RPMI7951 (cell line): ENCODE results near the gene ASIC4. TPM values are rescaled to one million over a fixed set of nuclear protein-coding genes. Genes with fewer than 3 reads are reported as not detected.

ENCODE experiments used
- DNase-seq: peaks from one replicate; pipeline ENCODE4 v3.0.0-alpha.2; 2012; ENCODE audit warnings: low read depth
- total RNA-seq: library from RNA; depleted of rRNA; stranded (reverse); fragments of >200 nt; shearing (Covaris generic); gene quantifications from 2 replicates; pipeline ENCODE4 v1.2.3, GENCODE V29; 2014

Gene ASIC4
- total RNA-seq, 1 experiment from 2014 or later, result not detected

DNA sequence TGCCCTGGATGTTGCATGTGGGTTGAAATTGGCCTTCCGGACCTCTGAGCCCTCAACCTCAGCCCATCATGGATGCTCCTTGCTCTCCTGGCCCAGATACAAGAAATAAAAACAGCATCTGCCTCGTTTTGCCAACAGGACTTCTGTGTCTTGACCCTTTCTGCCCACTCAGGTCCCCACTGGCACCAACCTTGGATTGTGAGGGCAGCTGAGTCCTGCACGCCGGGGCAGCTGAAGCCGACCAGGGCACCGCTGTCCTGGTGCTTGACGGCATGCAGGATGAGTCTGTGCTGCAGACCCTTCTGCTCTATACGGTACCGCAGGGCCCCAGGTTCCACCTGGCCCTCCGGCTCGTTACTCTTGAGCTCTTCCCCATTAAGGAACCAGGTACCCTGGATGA, 52.4 kb downstream of the ASIC4 start:
- DNase-seq, result no peak

GRCh38 chr2:219567131-219567530, 52.8 kb downstream of the ASIC4 start:
- no peak for DNase-seq

DNA sequence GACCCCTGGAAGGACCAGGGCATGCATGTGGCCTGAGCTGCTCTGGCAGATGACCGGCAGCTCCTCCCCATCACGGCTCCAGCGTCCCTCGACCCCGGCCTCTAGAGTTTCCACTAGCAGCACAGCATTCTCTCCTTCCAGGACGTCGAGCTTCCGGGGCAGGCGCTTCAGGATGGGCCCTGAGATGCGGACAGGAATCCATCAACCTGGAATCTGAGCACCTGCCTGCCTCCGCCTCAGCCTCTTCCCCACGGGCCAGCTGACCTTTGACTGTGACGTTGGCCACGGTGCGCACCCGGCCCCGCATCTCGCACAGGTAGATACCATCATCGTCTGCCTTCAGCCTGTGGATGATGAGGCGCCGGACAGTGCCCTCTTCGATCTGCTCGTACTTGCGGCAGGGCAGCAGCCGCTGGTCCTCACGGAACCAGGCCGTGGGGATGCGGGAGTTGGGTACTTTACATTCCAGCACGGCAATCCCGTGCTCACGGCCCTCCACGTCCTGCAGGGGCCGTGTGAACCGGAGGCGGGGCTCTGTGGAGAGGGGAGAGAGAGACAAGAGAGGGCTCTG, 53.6 kb downstream of the ASIC4 start:
- DNase-seq, result no peak

DNA sequence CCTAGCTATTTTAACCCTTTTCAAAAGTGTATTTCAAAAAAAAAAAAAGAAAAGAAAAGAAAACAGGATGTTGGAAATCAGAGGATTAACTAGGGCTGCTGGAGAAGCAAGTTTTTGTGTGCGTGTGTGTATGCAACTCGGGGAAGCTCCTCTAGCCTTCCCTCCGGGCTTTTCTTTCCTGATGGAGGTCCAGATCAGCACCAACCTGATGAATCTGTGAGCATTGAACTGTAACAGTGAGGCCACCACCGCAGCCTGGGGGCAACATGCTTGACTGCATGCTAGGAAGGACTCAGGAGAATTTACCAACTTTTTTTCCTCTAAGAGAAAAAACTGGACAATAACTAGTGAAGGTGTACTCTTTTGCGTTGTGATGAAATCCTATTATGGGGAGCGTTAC, 54.8 kb downstream of the ASIC4 start:
- DNase-seq, result peak; percentile 60

DNA sequence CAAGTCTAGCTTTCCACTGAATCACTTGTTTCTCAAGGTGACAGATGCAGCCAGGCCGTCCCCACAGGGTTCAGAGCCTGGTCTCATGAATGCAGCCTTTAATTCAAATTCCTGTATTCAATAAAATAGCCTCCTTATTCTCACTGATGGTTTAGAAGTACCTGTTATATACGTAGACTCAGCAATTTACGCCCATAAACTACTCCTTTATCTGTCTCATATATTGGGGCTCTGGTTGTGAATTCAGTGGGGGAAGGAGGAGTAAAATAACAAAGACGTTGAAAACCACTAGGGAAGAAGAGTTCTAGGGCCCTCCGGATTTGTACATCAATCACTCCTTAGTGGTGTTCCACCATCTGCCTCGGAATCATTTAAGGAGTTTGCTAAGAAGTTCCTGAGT, 55.4 kb downstream of the ASIC4 start:
- DNase-seq, result no peak

- peak; percentile 47 for DNase-seq
Observed at GRCh38 chr2:219570194-219570923, 56.1 kb downstream of the ASIC4 start.

DNA sequence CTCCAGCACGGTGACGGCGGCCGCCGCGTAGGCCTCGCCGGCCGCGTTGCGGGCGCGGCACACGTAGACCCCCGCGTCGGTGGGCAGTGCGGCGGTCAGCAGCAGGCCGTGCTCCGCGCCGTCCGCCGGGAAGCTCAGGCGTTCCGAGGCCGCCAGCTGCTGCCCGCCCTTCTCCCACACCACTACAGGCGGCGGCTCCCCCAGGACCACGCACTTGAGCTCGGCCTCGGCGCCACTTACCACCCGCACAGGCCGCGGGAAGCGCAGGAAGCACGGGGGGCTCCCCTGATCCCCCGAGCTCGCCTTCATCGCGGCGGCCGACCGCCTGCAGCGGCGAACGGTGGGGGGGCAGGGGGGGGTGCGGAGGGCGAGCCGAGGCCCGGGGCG, 56.6 kb downstream of the ASIC4 start:
- DNase-seq, result peak; percentile 28

- peak; percentile 86 for DNase-seq
Observed at GRCh38 chr2:219571311-219572236, 57.3 kb downstream of the ASIC4 start, which contains the start of gene OBSL1. TSS of gene OBSL1 (minus strand) at chr2:219571539. CDS start at chr2:219571232, 307 bp downstream.

GRCh38 chr2:219572237-219573001, 58.1 kb downstream of the ASIC4 start, which contains the start of gene INHA:
TSS of gene INHA (plus strand) at chr2:219572310. CDS start at chr2:219572375, 65 bp downstream.
- DNase-seq, result no peak

- DNase-seq, result no peak
Observed at GRCh38 chr2:219573166-219573565, 58.9 kb downstream of the ASIC4 start.

DNA sequence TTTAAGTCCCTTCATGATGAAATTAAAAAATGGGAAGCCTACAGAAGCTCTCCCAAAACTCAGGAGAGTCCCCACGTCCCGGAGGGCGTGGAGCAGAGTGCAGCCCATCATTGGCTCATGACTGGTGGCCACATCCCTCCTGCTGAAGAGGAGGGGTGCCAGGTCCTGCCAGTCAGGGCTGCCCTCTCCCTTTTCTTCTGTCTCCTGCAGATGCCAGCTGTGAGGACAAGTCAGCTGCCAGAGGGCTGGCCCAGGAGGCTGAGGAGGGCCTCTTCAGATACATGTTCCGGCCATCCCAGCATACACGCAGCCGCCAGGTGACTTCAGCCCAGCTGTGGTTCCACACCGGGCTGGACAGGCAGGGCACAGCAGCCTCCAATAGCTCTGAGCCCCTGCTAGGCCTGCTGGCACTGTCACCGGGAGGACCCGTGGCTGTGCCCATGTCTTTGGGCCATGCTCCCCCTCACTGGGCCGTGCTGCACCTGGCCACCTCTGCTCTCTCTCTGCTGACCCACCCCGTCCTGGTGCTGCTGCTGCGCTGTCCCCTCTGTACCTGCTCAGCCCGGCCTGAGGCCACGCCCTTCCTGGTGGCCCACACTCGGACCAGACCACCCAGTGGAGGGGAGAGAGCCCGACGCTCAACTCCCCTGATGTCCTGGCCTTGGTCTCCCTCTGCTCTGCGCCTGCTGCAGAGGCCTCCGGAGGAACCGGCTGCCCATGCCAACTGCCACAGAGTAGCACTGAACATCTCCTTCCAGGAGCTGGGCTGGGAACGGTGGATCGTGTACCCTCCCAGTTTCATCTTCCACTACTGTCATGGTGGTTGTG, 60.4 kb downstream of the ASIC4 start:
- DNase-seq, result no peak

GRCh38 chr2:219575566-219576504, 61.6 kb downstream of the ASIC4 start:
- DNase-seq, result no peak

DNA sequence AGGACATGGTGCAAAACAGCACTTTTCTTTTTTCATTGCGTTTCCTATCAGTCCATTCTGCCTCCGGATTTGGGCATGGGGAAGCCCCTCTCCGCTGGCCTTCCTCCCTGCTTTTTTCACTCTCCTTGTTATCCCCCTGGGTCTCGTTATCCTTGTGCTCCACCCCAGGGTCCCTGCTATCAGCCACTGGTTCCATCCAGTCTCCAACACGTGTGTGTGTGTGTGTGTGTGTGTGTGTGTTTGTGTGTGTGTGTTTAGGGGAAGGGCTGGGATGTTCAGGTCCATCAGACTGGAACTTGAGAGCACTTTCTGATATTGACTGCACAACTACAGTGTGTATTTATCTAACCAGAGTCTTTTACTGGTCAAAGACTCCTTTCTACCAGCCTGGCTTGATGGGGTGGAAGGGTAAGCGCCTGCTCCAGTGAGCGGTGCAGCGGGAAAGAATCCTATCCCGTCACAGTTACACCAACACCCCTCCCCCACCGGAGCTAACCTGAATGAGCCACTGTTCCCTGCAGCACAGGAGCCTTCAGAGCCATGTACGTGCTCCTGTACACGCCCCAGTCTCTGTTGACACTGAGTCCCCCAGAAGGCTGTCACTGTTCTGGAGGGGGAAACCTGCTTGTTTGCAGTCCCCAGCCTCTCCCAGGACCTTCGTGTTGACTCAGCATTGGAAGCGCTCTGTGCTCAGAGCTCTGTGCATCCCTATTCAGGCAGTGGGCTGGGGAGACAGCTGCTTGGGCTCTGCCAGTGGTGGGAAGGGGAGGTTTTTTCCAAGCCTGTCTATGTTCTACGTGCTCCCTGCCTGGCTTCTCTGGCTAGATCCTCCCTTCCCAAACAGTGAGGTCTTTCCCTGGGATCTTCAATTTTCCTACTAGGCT, 62.5 kb downstream of the ASIC4 start:
- DNase-seq, result peak; percentile 35

DNA sequence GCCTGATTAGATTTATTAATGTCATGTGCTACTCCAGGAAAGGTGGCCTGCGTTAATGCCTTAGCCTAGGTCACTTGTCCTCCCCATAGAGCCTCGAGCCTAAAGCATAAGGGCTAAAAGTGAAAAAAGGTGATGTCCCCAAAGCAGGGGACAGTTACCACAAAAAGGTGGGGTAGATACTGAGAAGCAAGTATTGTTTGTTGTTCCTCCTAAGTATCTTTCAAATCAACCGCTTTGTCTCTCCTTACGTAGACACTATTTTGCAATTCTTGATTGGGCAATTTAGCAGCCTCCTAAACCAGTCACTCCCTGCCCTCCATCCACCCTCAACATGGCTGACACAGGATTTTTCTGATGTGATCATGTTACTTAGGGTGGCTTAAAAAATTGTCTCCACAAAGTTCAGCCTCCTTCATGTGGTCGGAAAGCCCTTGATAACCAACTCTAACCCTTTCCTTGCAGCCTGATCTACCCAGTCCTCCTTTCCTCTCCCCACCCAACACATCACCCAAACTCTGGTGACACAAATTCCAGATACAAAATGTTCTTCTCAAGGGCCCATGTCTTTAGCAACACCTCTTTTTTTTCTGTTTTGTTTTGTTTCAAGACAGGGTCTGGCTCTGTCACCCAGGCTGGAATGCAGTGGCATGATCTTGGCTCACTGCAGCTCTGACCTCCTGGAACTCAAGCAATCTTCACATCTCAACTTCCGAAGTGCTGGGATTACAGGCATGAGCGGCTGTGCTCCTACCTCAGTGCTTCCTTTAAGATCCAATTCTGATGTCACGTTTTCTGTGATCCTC, 64.7 kb downstream of the ASIC4 start:
- DNase-seq, result no peak

- no peak for DNase-seq
Observed at GRCh38 chr2:219581346-219581745, 67.1 kb downstream of the ASIC4 start.
